GM10248 (cell line): ENCODE results near the gene NCBP3.

Source experiments
- CTCF ChIA-PET: fragments of 300-600 bp; sonication (Branson Sonifier 250); formaldehyde crosslinking; extraction: SDS; loops from one replicate; lab custom pipeline; 2021; ENCODE audit warnings: antibody characterized with exemption; lab: Yijun Ruan, JAX
- POLR2A ChIA-PET: fragments of 350-650 bp; sonication (Branson Sonifier 250); formaldehyde crosslinking; extraction: SDS; loops from one replicate; lab custom pipeline; 2020; ENCODE audit warnings: antibody characterized with exemption; lab: Yijun Ruan, JAX
- DNase-seq: peaks from one replicate; pipeline ENCODE4 v3.0.0; 2012; ENCODE audit errors: extremely low spot score
- CTCF ChIP-seq: IDR thresholded peaks from 2 replicates; pipeline ENCODE4 v1.5.1; 2012; ENCODE audit warnings: mild to moderate bottlenecking, low read depth; ENCODE audit errors: extremely low read depth, missing control alignments, control extremely low read depth

The NCBP3 gene

GRCh38 chr17:3754066-3754457 lies 92.0 kb downstream of the NCBP3 start:
- TF ChIP-seq CTCF, result no peak
- no peak for DNase-seq
- ChIA-PET CTCF (interaction anchor here (0.8 to 5.6 kb wide), 5 partner anchors 9 to 73 kb away, joined by 3 to 58 read pairs (median 3); no protein-coding TSS in a partner anchor), POLR2A (no interaction called here)

DNA sequence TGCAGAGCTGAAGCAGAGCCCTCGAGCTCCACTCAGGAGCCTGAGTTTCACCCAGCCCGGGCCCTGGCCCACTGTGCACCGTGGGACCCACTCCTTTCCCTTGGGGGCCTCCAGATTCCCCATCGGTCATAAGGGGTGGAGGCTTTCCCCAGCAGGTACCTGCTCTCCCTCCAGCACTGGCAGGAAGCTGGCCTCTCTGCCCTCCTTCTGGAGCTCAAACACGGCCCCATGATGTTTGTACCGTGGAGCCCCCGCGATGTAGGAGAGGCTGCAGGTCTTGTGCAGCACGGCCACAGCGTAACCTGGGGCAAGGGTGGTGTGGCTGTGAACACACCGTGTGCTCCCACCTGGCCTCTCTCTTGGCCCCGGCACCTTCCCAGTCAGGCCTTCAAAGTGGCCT lies 92.4 kb downstream of the NCBP3 start:
- TF ChIP-seq CTCF, result no peak
- ChIA-PET CTCF (interaction anchor here (0.8 to 5.6 kb wide), 4 partner anchors 10 to 71 kb away, joined by 3 to 58 read pairs (median 4); no protein-coding TSS in a partner anchor), POLR2A (no interaction called here)
- DNase-seq, result no peak
